ENCODE data around the gene RHOD. TPM values are rescaled to one million over a fixed set of nuclear protein-coding genes. Genes with fewer than 3 reads are reported as not detected.

The RHOD gene
- total RNA-seq, 4 donors from 2014 or later, result 74.6 to 109 (median 87.8) TPM

DNA sequence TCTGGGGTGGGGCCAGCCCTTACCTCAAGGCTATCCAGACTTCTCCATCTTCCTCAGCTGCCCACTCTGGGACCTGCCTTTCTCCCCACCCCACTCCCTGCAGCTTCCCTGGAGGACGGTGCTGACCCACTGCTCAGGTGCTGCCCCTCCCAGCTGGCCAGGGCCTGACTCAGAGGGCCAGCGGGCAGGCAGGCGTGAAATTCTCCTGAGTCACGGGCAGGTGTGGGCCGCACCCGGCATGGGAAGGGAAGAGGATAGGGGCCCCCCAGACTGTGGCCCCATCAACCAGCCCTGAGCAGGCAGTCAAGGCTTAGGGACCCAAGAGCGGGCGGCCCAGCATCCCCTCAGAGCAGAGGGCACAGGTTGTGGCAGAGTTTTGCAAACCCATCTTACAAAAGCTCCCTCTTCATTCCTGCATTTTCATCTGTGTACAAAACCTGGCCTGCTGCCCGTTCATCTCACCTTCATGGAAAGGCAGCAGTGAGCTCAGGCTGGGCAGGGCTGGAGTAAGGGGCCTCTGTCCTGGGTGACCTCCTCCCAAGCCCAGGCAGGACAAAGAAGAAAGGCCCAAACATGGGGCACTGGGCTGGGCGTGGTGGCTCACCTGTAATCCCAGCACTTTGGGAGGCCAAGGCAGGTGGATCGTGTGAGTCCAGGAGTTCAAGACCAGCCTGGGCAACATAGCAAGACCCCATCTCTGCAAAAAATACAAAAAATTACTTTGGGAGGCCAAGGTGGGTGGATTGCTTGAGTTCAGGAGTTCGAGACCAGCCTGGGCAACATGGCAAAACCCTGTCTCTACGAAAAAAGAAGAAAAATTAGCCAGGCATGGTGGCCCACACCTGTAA lies 6.1 kb downstream of the RHOD start:
- DNase-seq (ENCODE audit: low spot score in 2 of 2), result no peak
- WGBS, 2 donors, result 79 to 82% methylated on average over 10 to 13 of the region's 13 CpGs
- intact Hi-C loops (cut with DNase I; ENCODE audit: low total_unique reads), result no loop called here
- H3K4me3 ChIP-seq (ENCODE audit: low read depth, poor library complexity, severe bottlenecking), result no peak overlapping the region
- TF ChIP-seq, protein P1, sequence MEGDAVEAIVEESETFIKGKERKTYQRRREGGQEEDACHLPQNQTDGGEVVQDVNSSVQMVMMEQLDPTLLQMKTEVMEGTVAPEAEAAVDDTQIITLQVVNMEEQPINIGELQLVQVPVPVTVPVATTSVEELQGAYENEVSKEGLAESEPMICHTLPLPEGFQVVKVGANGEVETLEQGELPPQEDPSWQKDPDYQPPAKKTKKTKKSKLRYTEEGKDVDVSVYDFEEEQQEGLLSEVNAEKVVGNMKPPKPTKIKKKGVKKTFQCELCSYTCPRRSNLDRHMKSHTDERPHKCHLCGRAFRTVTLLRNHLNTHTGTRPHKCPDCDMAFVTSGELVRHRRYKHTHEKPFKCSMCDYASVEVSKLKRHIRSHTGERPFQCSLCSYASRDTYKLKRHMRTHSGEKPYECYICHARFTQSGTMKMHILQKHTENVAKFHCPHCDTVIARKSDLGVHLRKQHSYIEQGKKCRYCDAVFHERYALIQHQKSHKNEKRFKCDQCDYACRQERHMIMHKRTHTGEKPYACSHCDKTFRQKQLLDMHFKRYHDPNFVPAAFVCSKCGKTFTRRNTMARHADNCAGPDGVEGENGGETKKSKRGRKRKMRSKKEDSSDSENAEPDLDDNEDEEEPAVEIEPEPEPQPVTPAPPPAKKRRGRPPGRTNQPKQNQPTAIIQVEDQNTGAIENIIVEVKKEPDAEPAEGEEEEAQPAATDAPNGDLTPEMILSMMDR (IDR thresholded peaks at IDR 0.05), result no peak
- no peak for TF ChIP-seq POLR2A (IDR thresholded peaks at IDR 0.05)

DNA sequence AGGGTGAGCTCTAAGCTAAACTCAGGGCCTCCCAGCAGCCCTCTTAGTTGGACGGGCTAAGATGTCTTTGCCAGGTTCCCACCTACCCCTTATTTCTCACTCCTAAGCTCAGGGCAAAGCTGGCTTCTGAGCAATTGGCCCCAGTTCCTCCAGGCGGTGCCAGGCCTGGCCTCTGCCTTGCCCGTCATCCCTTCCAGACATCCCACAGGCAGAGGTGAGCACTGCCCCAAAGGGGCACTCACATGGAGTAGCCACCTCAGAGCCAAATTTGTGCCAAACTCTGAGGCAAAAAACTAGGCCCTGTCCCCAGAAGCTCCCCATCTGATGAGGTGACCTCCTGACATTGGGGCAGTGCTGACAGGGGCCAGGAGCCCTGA lies 9.7 kb downstream of the RHOD start:
- no peak for TF ChIP-seq POLR2A (IDR thresholded peaks at IDR 0.05)
- TF ChIP-seq, protein P1 (IDR thresholded peaks at IDR 0.05), result no peak
- 88 to 91% methylated on average over 3 of the region's 3 CpGs for WGBS, 2 donors
- no peak for DNase-seq (ENCODE audit: low spot score in 2 of 2)
- intact Hi-C loops (cut with DNase I; ENCODE audit: low total_unique reads), result no loop called here
- H3K4me3 ChIP-seq (ENCODE audit: low read depth, poor library complexity, severe bottlenecking), result no peak overlapping the region

DNA sequence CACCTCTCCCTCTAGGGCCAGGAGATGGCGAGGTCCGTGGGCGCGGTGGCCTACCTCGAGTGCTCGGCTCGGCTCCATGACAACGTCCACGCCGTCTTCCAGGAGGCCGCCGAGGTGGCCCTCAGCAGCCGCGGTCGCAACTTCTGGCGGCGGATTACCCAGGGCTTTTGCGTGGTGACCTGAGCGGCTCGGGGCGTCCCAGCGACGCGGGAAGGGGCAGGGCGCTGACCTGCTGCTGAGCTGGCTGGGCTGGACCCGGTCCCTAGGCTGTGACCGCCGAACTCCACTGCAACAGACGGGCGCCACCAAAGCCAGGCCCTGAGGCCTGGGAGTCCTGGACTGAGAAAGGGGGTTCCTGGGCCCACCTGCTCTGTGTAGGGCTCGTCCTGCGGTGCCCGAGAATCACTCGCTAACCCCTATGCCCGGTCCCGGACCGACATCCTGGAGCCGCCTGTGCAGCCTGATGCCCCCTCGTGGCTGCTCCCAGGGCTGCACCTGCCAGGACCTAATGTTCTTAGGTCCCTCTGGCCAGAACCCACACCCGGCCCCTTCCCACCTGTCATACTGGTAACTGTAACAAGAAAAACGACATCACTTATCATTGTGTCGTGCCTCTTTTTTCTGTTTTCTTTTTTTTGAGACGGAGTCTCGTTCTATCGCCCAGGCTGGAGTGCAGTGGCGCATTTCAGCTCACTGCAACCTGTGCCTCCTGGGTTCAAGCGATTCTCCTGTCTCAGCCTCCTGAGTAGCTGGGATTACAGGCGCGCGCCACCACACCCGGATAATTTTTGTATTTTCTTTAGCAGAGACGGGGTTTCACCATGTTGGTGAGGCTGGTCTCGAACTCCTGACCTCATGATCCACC lies 15.0 kb downstream of the RHOD start:
- intact Hi-C loops (cut with DNase I; ENCODE audit: low total_unique reads), result loop anchor here (1.0 kb wide), 1 partner anchor 26 kb away; no protein-coding TSS in a partner anchor
- TF ChIP-seq, protein P1 (IDR thresholded peaks at IDR 0.05), result no peak
- no peak for TF ChIP-seq POLR2A (IDR thresholded peaks at IDR 0.05)
- no peak overlapping the region for H3K4me3 ChIP-seq (ENCODE audit: low read depth, poor library complexity, severe bottlenecking)
- peak in 1 of 2 donors; percentile 92 for DNase-seq (ENCODE audit: low spot score in 2 of 2)
- WGBS, 2 donors, result 67 to 71% methylated on average over 49 to 50 of the region's 53 CpGs

DNA sequence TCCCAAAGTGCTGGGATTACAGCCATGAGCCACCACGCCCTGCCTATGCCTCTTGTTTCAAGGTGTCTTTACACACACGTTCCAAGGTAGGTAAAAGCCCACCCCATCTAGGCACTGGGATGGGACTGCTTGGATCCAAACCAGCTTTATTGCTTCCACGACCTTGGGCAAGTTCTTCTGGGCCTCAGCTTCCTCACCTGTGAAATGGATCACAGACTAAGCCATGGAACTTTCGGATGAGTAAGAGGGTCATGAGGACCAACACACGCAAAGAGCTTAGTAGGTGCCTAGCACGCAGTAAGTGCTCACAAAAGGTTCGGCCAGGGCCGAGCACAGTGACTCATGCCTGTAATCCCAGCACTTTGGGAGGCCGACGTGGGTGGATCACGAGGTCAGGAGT lies 15.6 kb downstream of the RHOD start:
- no peak overlapping the region for H3K4me3 ChIP-seq (ENCODE audit: low read depth, poor library complexity, severe bottlenecking)
- no peak for TF ChIP-seq POLR2A (IDR thresholded peaks at IDR 0.05)
- TF ChIP-seq, protein P1 (IDR thresholded peaks at IDR 0.05), result no peak
- intact Hi-C loops (cut with DNase I; ENCODE audit: low total_unique reads), result loop anchor here (1.0 kb wide), 1 partner anchor 27 kb away; no protein-coding TSS in a partner anchor
- no peak for DNase-seq (ENCODE audit: low spot score in 2 of 2)
- 83 to 91% methylated on average over 11 of the region's 11 CpGs for WGBS, 2 donors

DNA sequence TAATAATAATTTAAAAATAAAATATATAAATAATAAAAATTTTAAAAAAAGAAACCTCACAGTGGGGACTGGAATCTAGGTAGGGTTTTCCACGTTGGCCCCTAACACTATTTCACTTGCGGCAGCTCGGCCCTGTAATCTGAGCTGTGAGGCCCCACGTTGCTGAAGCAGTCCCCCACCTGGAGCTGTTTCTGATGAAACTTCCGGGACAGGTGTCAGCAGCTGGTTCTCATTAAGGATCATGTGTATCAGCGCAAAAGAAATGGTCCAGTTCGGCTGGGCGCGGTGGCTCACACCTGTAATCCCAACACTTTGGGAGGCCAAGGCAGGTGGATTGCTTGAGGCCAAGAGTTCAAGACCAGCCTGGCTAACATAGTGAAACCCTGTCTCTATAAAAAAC lies 17.3 kb downstream of the RHOD start:
- TF ChIP-seq, protein P1 (IDR thresholded peaks at IDR 0.05), result no peak
- TF ChIP-seq POLR2A (IDR thresholded peaks at IDR 0.05), result no peak
- no peak overlapping the region for H3K4me3 ChIP-seq (ENCODE audit: low read depth, poor library complexity, severe bottlenecking)
- 86 to 87% methylated on average over 9 of the region's 9 CpGs for WGBS, 2 donors
- intact Hi-C loops (cut with DNase I; ENCODE audit: low total_unique reads), result no loop called here
- DNase-seq (ENCODE audit: low spot score in 2 of 2), result no peak
